ENCODE results near the gene SOX9.

GRCh38 chr17:72141336-72141735 lies 20.5 kb downstream of the SOX9 start:
- no peak for TF ChIP-seq SUZ12 (IDR thresholded peaks at IDR 0.05)
- TF ChIP-seq ZNF384 (IDR thresholded peaks at IDR 0.05), result no peak
- no peak for TF ChIP-seq SP1 (IDR thresholded peaks at IDR 0.05)
- no peak for TF ChIP-seq FOXA1 (IDR thresholded peaks at IDR 0.05)
- TF ChIP-seq ARNT (IDR thresholded peaks at IDR 0.05), result no peak
- TF ChIP-seq HDGF (IDR thresholded peaks at IDR 0.05; ENCODE audit: borderline replicate concordance), result no peak
- no peak for TF ChIP-seq LEF1 (IDR thresholded peaks at IDR 0.05; ENCODE audit: borderline replicate concordance)
- no peak for TF ChIP-seq CTBP1 (IDR thresholded peaks at IDR 0.05; ENCODE audit: borderline replicate concordance)
- no peak for TF ChIP-seq FOXM1 (IDR thresholded peaks at IDR 0.05; ENCODE audit: borderline replicate concordance)
- no peak for TF ChIP-seq ELF4 (IDR thresholded peaks at IDR 0.05)
- TF ChIP-seq TARDBP (IDR thresholded peaks at IDR 0.05), result no peak
